Mesendoderm (in vitro differentiated cells): ENCODE measurements around the gene PLEKHH2.

Experiments
- DNase-seq: peaks from one replicate; pipeline ENCODE4 v3.0.0; 2013
- H2AK5ac ChIP-seq: 2 replicates; pipeline ENCODE4 v1.6.1; 2013; ENCODE audit warnings: low read length, inconsistent platforms
- H2BK120ac ChIP-seq: 2 replicates; pipeline ENCODE4 v1.6.1; 2013; ENCODE audit warnings: low read depth, mild to moderate bottlenecking, low read length, moderate library complexity, mixed read lengths
- H2BK15ac ChIP-seq: replicated peaks from 2 replicates; pipeline ENCODE4 v1.6.1; 2013; ENCODE audit warnings: low read depth, mild to moderate bottlenecking, moderate library complexity
- H2BK5ac ChIP-seq: 2 replicates; pipeline ENCODE4 v1.6.1; 2013; ENCODE audit warnings: low read length, inconsistent platforms
- H3K18ac ChIP-seq: 2 replicates; pipeline ENCODE4 v1.6.1; 2013; ENCODE audit warnings: mild to moderate bottlenecking, low read length, mixed read lengths
- H3K23ac ChIP-seq: one replicate; pipeline ENCODE4 v1.6.1; 2013; ENCODE audit warnings: low read length
- H3K27ac ChIP-seq: 2 replicates; pipeline ENCODE4 v1.5.1; 2013; ENCODE audit warnings: low read depth, mild to moderate bottlenecking, inconsistent platforms, low read length, moderate library complexity
- H3K27me3 ChIP-seq: 2 replicates; pipeline ENCODE4 v1.6.1; 2013; ENCODE audit warnings: low read length, control low read depth, mild to moderate bottlenecking, inconsistent platforms; ENCODE audit not compliant: insufficient read depth, poor library complexity
- H3K36me3 ChIP-seq: 2 replicates; pipeline ENCODE4 v1.6.1; 2013; ENCODE audit warnings: low read length, inconsistent platforms; ENCODE audit not compliant: control insufficient read depth, insufficient read depth
- H3K4ac ChIP-seq: one replicate; pipeline ENCODE4 v1.6.1; 2013; ENCODE audit warnings: low read depth, mild to moderate bottlenecking, low read length, moderate library complexity
- H3K4me1 ChIP-seq: 2 replicates; pipeline ENCODE4 v1.6.1; 2013; ENCODE audit warnings: low read depth, low read length, inconsistent platforms; ENCODE audit not compliant: control insufficient read depth
- H3K4me2 ChIP-seq: 2 replicates; pipeline ENCODE4 v1.6.1; 2013; ENCODE audit warnings: low read length
- H3K4me3 ChIP-seq: 2 replicates; pipeline ENCODE4 v1.5.1; 2013; ENCODE audit warnings: mild to moderate bottlenecking, low read length
- H3K56ac ChIP-seq: one replicate; pipeline ENCODE4 v1.6.1; 2013; ENCODE audit warnings: low read length
- H3K79me1 ChIP-seq: 2 replicates; pipeline ENCODE4 v1.6.1; 2013; ENCODE audit warnings: low read length, inconsistent platforms
- H3K79me2 ChIP-seq: 2 replicates; pipeline ENCODE4 v1.6.1; 2013; ENCODE audit warnings: mild to moderate bottlenecking, low read length; ENCODE audit not compliant: control insufficient read depth, insufficient read depth
- H3K9ac ChIP-seq: 2 replicates; pipeline ENCODE4 v1.6.1; 2013; ENCODE audit warnings: low read length, inconsistent platforms
- H4K5ac ChIP-seq: one replicate; pipeline ENCODE4 v1.6.1; 2013; ENCODE audit warnings: low read length
- H4K8ac ChIP-seq: one replicate; pipeline ENCODE4 v1.6.1; 2013; ENCODE audit warnings: low read depth, mild to moderate bottlenecking, control low read depth, low read length, moderate library complexity
- WGBS: extraction: QIAGEN DNeasy Blood & Tissue Kit; methylation state at CpG from one replicate; pipeline ENCODE4 v1.1.7; 2013; ENCODE audit warnings: low lambda C conversion rate, missing lambda C conversion rate; ENCODE audit not compliant: insufficient coverage; ENCODE audit errors: extremely low coverage; 5-methylcytosine and 5-hydroxymethylcytosine counted together

Gene PLEKHH2

GRCh38 chr2:43731211-43731610 is 94.2 kb downstream of the PLEKHH2 start:
- Histone ChIP-seq H3K4me3 (no peak overlapping the region), H3K56ac (no peak overlapping the region), H3K18ac (no peak overlapping the region), H3K4me1 (no peaks in the 10 kb centered on the region), H3K4me2 (no peak overlapping the region), H3K27ac (no peak overlapping the region), H2BK15ac (no peak overlapping the region), H4K5ac (no peak overlapping the region), H4K8ac (no peak overlapping the region), H2AK5ac (no peak overlapping the region), H2BK5ac (no peak overlapping the region), H3K4ac (no peak overlapping the region), H3K79me2 (no peaks in the 10 kb centered on the region), H3K27me3 (no peaks in the 10 kb centered on the region), H3K36me3 (no peaks in the 10 kb centered on the region), H2BK120ac (no peak overlapping the region), H3K23ac (no peak overlapping the region), H3K79me1 (no peaks in the 10 kb centered on the region), H3K9ac (no peak overlapping the region)
- DNase-seq: no peak
- no CpG with 5 or more reads among the region's 1 CpG for WGBS

- no peaks in the 10 kb centered on the region for H3K36me3 ChIP-seq
- H3K4me3 ChIP-seq: no peak overlapping the region
- DNase-seq: no peak
- no peaks in the 10 kb centered on the region for H3K79me2 ChIP-seq
- no peaks in the 10 kb centered on the region for H3K27me3 ChIP-seq
- no peak overlapping the region for H4K8ac ChIP-seq
- no peaks in the 10 kb centered on the region for H3K79me1 ChIP-seq
- no peak overlapping the region for H3K27ac ChIP-seq
- no peak overlapping the region for H4K5ac ChIP-seq
- no peak overlapping the region for H3K23ac ChIP-seq
- WGBS: no CpG with 5 or more reads among the region's 6 CpGs
- H2BK120ac ChIP-seq: no peak overlapping the region
- H2BK15ac ChIP-seq: no peak overlapping the region
- H3K4me2 ChIP-seq: no peak overlapping the region
- H3K18ac ChIP-seq: no peak overlapping the region
- H3K9ac ChIP-seq: no peak overlapping the region
- no peak overlapping the region for H3K56ac ChIP-seq
- H3K4ac ChIP-seq: no peak overlapping the region
- no peaks in the 10 kb centered on the region for H3K4me1 ChIP-seq
- H2BK5ac ChIP-seq: no peak overlapping the region
- H2AK5ac ChIP-seq: no peak overlapping the region
Observed at GRCh38 chr2:43736637-43737036, 99.6 kb downstream of the PLEKHH2 start.

GRCh38 chr2:43737097-43737854 is 100.2 kb downstream of the PLEKHH2 start:
- Histone ChIP-seq H3K36me3 (no peaks in the 10 kb centered on the region), H3K4me1 (no peaks in the 10 kb centered on the region), H3K9ac (no peak overlapping the region), H3K79me1 (no peaks in the 10 kb centered on the region), H4K5ac (no peak overlapping the region), H3K27me3 (no peaks in the 10 kb centered on the region), H2BK15ac (no peak overlapping the region), H4K8ac (no peak overlapping the region), H2BK120ac (no peak overlapping the region), H3K23ac (no peak overlapping the region), H2BK5ac (no peak overlapping the region), H3K4me2 (no peak overlapping the region), H3K18ac (no peak overlapping the region), H3K79me2 (no peaks in the 10 kb centered on the region), H3K4ac (no peak overlapping the region), H3K56ac (no peak overlapping the region), H3K27ac (no peak overlapping the region), H2AK5ac (no peak overlapping the region), H3K4me3 (no peak overlapping the region)
- no CpG with 5 or more reads among the region's 8 CpGs for WGBS
- DNase-seq: peak; percentile 82

GRCh38 chr2:43737855-43738254 is 100.8 kb downstream of the PLEKHH2 start:
- H3K79me2 ChIP-seq: no peaks in the 10 kb centered on the region
- no peak overlapping the region for H3K4me2 ChIP-seq
- no peak overlapping the region for H4K5ac ChIP-seq
- DNase-seq: no peak
- no peaks in the 10 kb centered on the region for H3K36me3 ChIP-seq
- no peak overlapping the region for H2BK5ac ChIP-seq
- H3K79me1 ChIP-seq: no peaks in the 10 kb centered on the region
- H2BK120ac ChIP-seq: no peak overlapping the region
- H3K4ac ChIP-seq: no peak overlapping the region
- H3K27me3 ChIP-seq: no peaks in the 10 kb centered on the region
- H3K9ac ChIP-seq: no peak overlapping the region
- no peak overlapping the region for H3K56ac ChIP-seq
- H2AK5ac ChIP-seq: no peak overlapping the region
- no peak overlapping the region for H3K18ac ChIP-seq
- WGBS: no CpG with 5 or more reads among the region's 2 CpGs
- no peak overlapping the region for H3K23ac ChIP-seq
- H2BK15ac ChIP-seq: no peak overlapping the region
- H3K4me3 ChIP-seq: no peak overlapping the region
- no peak overlapping the region for H3K27ac ChIP-seq
- H3K4me1 ChIP-seq: no peaks in the 10 kb centered on the region
- H4K8ac ChIP-seq: no peak overlapping the region

- no peak overlapping the region for H3K4me2 ChIP-seq
- H4K8ac ChIP-seq: no peak overlapping the region
- WGBS: 100% methylated on average over 1 of the region's 2 CpGs
- no peak overlapping the region for H3K23ac ChIP-seq
- DNase-seq: no peak
- H3K56ac ChIP-seq: no peak overlapping the region
- no peak overlapping the region for H2BK120ac ChIP-seq
- H3K4me1 ChIP-seq: no peaks in the 10 kb centered on the region
- no peaks in the 10 kb centered on the region for H3K36me3 ChIP-seq
- H2AK5ac ChIP-seq: no peak overlapping the region
- H3K27me3 ChIP-seq: no peaks in the 10 kb centered on the region
- H3K79me1 ChIP-seq: no peaks in the 10 kb centered on the region
- no peak overlapping the region for H3K27ac ChIP-seq
- no peak overlapping the region for H2BK15ac ChIP-seq
- H4K5ac ChIP-seq: no peak overlapping the region
- H3K4ac ChIP-seq: no peak overlapping the region
- no peak overlapping the region for H3K18ac ChIP-seq
- no peak overlapping the region for H3K4me3 ChIP-seq
- no peaks in the 10 kb centered on the region for H3K79me2 ChIP-seq
- H3K9ac ChIP-seq: no peak overlapping the region
- no peak overlapping the region for H2BK5ac ChIP-seq
Observed at GRCh38 chr2:43738257-43738656, 101.2 kb downstream of the PLEKHH2 start.

GRCh38 chr2:43743706-43744105 is 106.6 kb downstream of the PLEKHH2 start:
- Histone ChIP-seq H3K9ac (no peak overlapping the region), H3K4ac (no peak overlapping the region), H2AK5ac (no peak overlapping the region), H3K18ac (no peak overlapping the region), H3K27me3 (no peaks in the 10 kb centered on the region), H3K23ac (no peak overlapping the region), H2BK5ac (no peak overlapping the region), H4K5ac (no peak overlapping the region), H3K4me2 (no peak overlapping the region), H3K36me3 (no peaks in the 10 kb centered on the region), H2BK120ac (no peak overlapping the region), H2BK15ac (no peak overlapping the region), H3K4me1 (no peaks in the 10 kb centered on the region), H3K79me2 (no peaks in the 10 kb centered on the region), H3K79me1 (no peaks in the 10 kb centered on the region), H3K27ac (no peak overlapping the region), H4K8ac (no peak overlapping the region), H3K4me3 (no peak overlapping the region), H3K56ac (no peak overlapping the region)
- DNase-seq: no peak
- WGBS: no CpG with 5 or more reads among the region's 5 CpGs
